ENCODE data around the gene UBE2R2. TPM values are rescaled to one million over a fixed set of nuclear protein-coding genes. Genes with fewer than 3 reads are reported as not detected.
"Not testable (repeated sequence)": the region's sequence is repeated elsewhere in the genome, so short reads cannot be mapped to it uniquely, and the experiment has no call there.

Gene UBE2R2
- 41.6 and 41.9 TPM in 2 replicates for total RNA-seq

GRCh38 chr9:33816327-33817252, at the start of gene UBE2R2:
Gene UBE2R2 (plus strand): TSS chr9:33817160. CDS start chr9:33817758, 598 bp downstream.
- H3K4me3 Mint-ChIP-seq, result peak within 1 kb of the TSS; percentile 94
- DNase-seq, result peak; percentile 97
- peak within 1 kb of the TSS; percentile 95 for H3K27ac Mint-ChIP-seq
- no peaks in the 10 kb centered on the region for H3K9me3 Mint-ChIP-seq
- peaks cover 3% of the 10 kb centered on the region for H3K27me3 Mint-ChIP-seq
- intact Hi-C loops (cut with micrococcal nuclease), result loop anchor here (1.0 to 10.0 kb wide), 10 partner anchors 20 to 1296 kb away; partner anchors contain the start of genes DCAF12, KIF24, MYORG and NFX1
- H3K4me1 Mint-ChIP-seq, result peaks cover 48% of the 10 kb centered on the region
- H3K36me3 Mint-ChIP-seq (ENCODE audit: low read depth), result peaks cover 15% of the 10 kb centered on the region

DNA sequence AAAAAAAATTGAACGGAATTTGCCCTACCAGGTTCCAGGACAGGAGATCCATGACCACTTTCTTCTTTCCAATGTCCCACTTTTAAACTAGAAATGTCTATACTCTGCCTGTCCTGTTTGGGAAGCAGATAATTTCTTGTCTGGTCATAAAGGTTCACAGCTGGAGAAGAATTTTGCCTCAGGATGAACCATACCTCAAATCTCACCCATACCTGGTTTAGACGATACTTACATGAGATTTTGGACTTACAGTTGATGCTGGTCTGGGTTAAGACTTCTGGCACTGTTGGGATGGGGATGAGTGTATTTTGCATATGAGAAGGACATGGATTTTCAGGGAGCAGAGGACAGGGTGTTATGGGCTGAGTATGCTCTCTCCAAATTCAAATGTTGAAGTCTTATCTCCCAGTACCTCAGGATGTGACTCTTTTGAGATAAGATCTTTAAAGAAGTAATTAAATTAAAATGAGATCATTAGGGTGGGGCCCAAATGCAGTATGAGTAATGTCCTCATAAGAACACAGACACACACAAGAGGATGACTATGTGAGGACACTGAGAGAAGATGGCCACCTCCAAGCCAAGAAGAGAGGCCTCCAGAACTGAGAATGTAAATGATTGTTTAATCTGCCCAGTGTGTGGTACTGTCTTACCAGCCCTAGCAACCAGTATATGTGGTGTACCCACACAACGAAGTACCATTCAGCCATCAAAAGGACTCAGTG, 46.6 kb upstream of the UBE2R2 start:
- H3K36me3 Mint-ChIP-seq (ENCODE audit: low read depth); H3K27me3 Mint-ChIP-seq; intact Hi-C loops (cut with micrococcal nuclease); H3K27ac Mint-ChIP-seq; DNase-seq; H3K4me3 Mint-ChIP-seq; H3K4me1 Mint-ChIP-seq; H3K9me3 Mint-ChIP-seq: not testable (repeated sequence)

- intact Hi-C loops (cut with micrococcal nuclease); H3K4me3 Mint-ChIP-seq: not testable (repeated sequence)
- peaks cover 18% of the 10 kb centered on the region for H3K27me3 Mint-ChIP-seq
Measured at GRCh38 chr9:33773135-33773534, 43.8 kb upstream of the UBE2R2 start.

DNA sequence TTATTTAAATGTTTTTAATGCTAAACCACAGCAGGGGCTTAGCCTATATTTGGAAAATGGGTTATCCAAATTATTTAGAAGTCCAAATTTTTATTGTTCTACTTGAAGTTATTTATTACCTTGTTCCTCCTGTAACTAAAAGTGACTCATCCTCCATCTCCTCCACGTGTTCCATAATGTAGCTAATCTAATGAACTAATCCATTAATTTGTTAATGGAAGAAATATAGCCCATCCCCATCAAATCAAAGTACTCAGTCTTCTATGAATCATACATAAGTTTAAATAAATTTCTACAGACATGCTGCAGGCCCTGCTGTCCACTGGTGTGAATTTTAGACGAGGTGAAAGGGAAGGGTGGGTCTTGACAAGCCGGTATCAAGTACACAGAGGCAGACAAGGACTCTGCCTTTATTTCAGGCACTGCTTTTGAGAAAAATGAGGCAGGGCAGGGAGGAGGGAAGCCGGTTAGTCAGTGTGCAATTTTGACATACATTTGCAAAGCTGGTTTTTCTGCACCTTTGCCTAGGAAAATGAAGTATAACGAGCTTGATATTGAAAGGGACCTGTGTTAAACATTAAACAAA, 42.8 kb upstream of the UBE2R2 start:
- DNase-seq; intact Hi-C loops (cut with micrococcal nuclease); H3K27ac Mint-ChIP-seq; H3K9me3 Mint-ChIP-seq; H3K4me3 Mint-ChIP-seq; H3K36me3 Mint-ChIP-seq (ENCODE audit: low read depth); H3K4me1 Mint-ChIP-seq: not testable (repeated sequence)
- peaks cover 25% of the 10 kb centered on the region for H3K27me3 Mint-ChIP-seq

More at GRCh38 chr9:33773135-33773534, 43.8 kb upstream of the UBE2R2 start:
- not testable (repeated sequence) for DNase-seq; H3K27ac Mint-ChIP-seq; H3K36me3 Mint-ChIP-seq (ENCODE audit: low read depth); H3K9me3 Mint-ChIP-seq; H3K4me1 Mint-ChIP-seq

DNA sequence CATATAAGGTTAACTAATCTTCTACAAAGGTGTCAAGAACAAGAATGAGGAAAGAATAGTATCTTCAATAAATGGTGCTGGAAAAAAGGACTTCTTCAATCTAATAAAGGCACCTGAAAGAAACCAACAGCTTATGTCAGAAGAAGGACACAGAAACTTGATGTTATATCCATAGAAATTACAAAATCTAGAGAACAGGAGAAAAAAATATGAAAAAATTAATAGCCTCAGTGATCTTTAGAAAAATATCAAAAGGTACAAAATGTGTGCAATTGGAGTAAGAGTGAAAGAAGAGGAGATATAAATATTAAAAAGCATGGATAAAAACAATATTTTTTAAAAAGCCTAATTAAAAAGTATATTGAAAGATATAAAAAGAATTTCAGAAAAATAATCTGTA, 40.4 kb upstream of the UBE2R2 start:
- intact Hi-C loops (cut with micrococcal nuclease), result no loop called here
- H3K27me3 Mint-ChIP-seq, result peaks cover 30% of the 10 kb centered on the region
- H3K4me3 Mint-ChIP-seq, result no peak overlapping the region
- no peak overlapping the region for H3K27ac Mint-ChIP-seq
- no peak for DNase-seq
- H3K36me3 Mint-ChIP-seq (ENCODE audit: low read depth), result no peaks in the 10 kb centered on the region
- H3K4me1 Mint-ChIP-seq, result peaks cover 5% of the 10 kb centered on the region
- no peaks in the 10 kb centered on the region for H3K9me3 Mint-ChIP-seq

- Mint-ChIP-seq H3K27ac (no peak overlapping the region), H3K27me3 (peaks cover 33% of the 10 kb centered on the region), H3K9me3 (no peaks in the 10 kb centered on the region), H3K36me3 (ENCODE audit: low read depth) (no peaks in the 10 kb centered on the region), H3K4me3 (no peak overlapping the region), H3K4me1 (peaks cover 5% of the 10 kb centered on the region)
- peak; percentile 86 for DNase-seq
- intact Hi-C loops (cut with micrococcal nuclease), result loop anchor here (2.0 kb wide), 1 partner anchor 40 kb away; no protein-coding TSS in a partner anchor
Measured at GRCh38 chr9:33778700-33779351, 38.1 kb upstream of the UBE2R2 start.

DNA sequence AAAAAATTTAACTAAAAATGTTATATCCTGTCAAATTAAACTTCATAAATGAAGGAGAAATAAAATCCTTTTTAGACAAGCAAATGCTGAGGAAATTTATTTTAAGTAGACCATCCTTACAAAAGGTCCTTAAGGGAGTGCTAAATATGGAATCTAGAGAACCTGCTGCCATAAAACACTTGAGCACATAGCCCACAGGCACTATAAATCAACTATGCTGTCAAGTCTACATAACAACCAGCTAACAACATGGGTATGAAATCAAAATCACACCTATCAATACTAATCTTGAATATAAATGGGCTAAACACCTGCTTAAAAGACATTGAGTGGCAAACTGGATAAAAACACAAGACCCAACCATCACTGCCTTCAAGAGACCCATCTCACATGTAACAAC, 36.7 kb upstream of the UBE2R2 start:
- no peak for DNase-seq

DNA sequence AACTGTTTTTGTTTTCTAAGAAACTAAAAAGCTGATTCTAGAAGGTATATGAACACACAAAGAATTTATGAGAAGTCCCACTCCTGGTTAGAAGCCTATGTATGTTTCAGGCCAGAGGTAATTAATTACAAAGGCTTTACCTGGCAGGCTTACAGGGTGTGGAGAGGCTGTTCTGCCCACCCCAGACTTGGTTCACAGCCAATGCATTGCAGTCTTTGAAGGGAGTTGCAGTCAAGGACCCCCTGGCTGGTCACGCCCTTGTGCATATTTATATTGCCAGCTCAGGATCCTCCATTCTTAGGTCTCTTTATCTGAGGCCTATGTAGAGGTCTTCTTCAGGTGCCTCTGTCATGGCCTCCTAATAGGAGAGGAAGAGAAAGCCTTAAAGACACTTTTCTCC, 35.2 kb upstream of the UBE2R2 start:
- Mint-ChIP-seq H3K4me3 (no peak overlapping the region), H3K4me1 (peaks cover 5% of the 10 kb centered on the region), H3K36me3 (ENCODE audit: low read depth) (no peaks in the 10 kb centered on the region), H3K27ac (no peak overlapping the region), H3K9me3 (no peaks in the 10 kb centered on the region), H3K27me3 (peaks cover 30% of the 10 kb centered on the region)
- intact Hi-C loops (cut with micrococcal nuclease), result no loop called here
- DNase-seq, result no peak

More for the DNA sequence above, 36.7 kb upstream of the UBE2R2 start:
- H3K9me3 Mint-ChIP-seq, result no peaks in the 10 kb centered on the region
- no peak overlapping the region for H3K4me3 Mint-ChIP-seq
- no peak overlapping the region for H3K27ac Mint-ChIP-seq
- H3K4me1 Mint-ChIP-seq, result peaks cover 5% of the 10 kb centered on the region
- no peaks in the 10 kb centered on the region for H3K36me3 Mint-ChIP-seq (ENCODE audit: low read depth)
- intact Hi-C loops (cut with micrococcal nuclease), result no loop called here
- peaks cover 35% of the 10 kb centered on the region for H3K27me3 Mint-ChIP-seq

DNA sequence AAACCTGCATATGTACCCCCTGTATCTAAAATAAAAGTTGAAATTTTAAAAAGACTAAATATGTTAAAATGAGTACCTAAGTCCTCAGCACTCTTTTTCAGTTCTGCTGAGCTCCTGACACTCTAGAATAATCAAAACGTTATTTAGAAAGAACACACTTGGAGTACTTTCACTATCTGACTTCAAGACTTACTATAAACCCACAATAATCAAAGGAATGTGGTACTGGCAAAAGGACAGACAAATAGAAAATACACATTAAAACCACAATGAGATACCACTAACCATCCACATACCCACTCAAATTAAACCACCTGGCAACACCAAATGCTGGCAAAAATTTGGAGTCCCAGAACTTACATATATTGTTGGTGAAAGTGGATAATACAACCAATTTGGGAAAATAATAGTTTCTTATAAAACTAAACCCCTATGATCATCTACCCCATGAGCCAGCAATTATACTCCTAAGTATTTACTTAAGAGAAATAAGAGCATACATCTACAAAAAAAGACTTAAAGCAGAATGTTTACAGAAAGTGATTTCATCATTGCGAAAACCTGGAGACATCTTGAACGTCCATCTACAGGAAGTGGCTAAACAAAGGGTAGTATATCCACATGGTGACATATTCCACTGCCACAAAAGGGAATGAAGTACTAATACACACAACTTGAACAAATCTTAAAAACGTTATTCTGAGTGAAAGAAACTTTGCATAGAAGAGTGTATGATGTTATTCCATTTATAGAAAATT, 34.4 kb upstream of the UBE2R2 start:
- intact Hi-C loops (cut with micrococcal nuclease), result no loop called here
- Mint-ChIP-seq H3K4me1 (peaks cover 5% of the 10 kb centered on the region), H3K27me3 (peaks cover 33% of the 10 kb centered on the region), H3K27ac (no peak overlapping the region), H3K4me3 (no peak overlapping the region), H3K9me3 (no peaks in the 10 kb centered on the region), H3K36me3 (ENCODE audit: low read depth) (no peaks in the 10 kb centered on the region)
- DNase-seq, result no peak

DNA sequence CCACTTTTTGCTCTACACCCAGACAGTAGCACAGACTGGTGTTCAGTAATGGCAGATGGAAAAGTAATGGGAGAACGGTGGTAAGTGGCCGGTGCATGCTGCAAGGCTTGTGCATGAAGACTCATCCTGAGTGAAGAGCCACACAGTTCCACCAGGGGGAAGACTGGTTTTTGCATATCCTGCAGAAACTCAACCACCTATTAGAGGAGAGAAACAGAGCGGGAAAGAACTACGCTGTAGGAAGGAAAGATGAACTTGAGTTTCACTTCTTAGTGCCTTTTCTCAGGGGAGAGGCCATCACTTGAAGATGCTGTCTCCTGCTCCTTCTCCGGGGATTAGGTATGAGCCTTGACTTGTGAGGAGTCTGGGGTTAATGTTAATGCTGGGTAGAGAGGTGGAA, 31.0 kb upstream of the UBE2R2 start:
- DNase-seq, result no peak
- no peaks in the 10 kb centered on the region for H3K4me1 Mint-ChIP-seq
- H3K27ac Mint-ChIP-seq, result no peak overlapping the region
- H3K36me3 Mint-ChIP-seq (ENCODE audit: low read depth), result no peaks in the 10 kb centered on the region
- H3K27me3 Mint-ChIP-seq, result peaks cover 30% of the 10 kb centered on the region
- H3K9me3 Mint-ChIP-seq, result no peaks in the 10 kb centered on the region
- intact Hi-C loops (cut with micrococcal nuclease), result no loop called here
- H3K4me3 Mint-ChIP-seq, result no peak overlapping the region

GRCh38 chr9:33786681-33787080, 30.3 kb upstream of the UBE2R2 start:
- no peaks in the 10 kb centered on the region for H3K36me3 Mint-ChIP-seq (ENCODE audit: low read depth)
- no peak overlapping the region for H3K4me3 Mint-ChIP-seq
- no peaks in the 10 kb centered on the region for H3K4me1 Mint-ChIP-seq
- DNase-seq, result no peak
- H3K27ac Mint-ChIP-seq, result no peak overlapping the region
- peaks cover 32% of the 10 kb centered on the region for H3K27me3 Mint-ChIP-seq
- no peaks in the 10 kb centered on the region for H3K9me3 Mint-ChIP-seq
- intact Hi-C loops (cut with micrococcal nuclease), result no loop called here

DNA sequence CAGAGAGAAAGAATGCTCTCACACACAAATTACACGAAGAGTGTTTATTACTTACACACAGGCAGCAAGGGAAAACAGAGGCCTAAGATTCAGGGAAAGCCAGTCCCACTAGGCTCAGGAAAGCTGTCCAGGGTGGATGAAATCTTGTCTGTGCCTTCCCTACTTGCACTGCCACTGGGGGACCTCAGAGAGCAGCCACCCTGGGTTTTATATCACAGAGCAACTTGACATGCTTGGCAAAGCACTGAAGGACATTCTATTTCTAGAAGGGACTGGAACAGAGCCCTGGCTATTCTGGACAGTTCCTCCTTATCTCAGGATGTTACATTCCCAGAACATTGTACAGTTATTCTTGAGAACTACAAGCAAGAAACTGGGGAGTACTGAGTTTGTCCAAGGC, 29.1 kb upstream of the UBE2R2 start:
- no peak overlapping the region for H3K27ac Mint-ChIP-seq
- H3K4me1 Mint-ChIP-seq, result no peaks in the 10 kb centered on the region
- no peaks in the 10 kb centered on the region for H3K36me3 Mint-ChIP-seq (ENCODE audit: low read depth)
- no peaks in the 10 kb centered on the region for H3K9me3 Mint-ChIP-seq
- no peak for DNase-seq
- H3K27me3 Mint-ChIP-seq, result peaks cover 37% of the 10 kb centered on the region
- no peak overlapping the region for H3K4me3 Mint-ChIP-seq
- intact Hi-C loops (cut with micrococcal nuclease), result no loop called here

GRCh38 chr9:33789429-33789828, 27.5 kb upstream of the UBE2R2 start:
- H3K36me3 Mint-ChIP-seq (ENCODE audit: low read depth); DNase-seq; H3K4me1 Mint-ChIP-seq; H3K4me3 Mint-ChIP-seq; H3K9me3 Mint-ChIP-seq; H3K27ac Mint-ChIP-seq; intact Hi-C loops (cut with micrococcal nuclease): not testable (repeated sequence)
- H3K27me3 Mint-ChIP-seq, result peaks cover 37% of the 10 kb centered on the region
